ENCODE measurements around the gene CPM.

CPM gene

DNA sequence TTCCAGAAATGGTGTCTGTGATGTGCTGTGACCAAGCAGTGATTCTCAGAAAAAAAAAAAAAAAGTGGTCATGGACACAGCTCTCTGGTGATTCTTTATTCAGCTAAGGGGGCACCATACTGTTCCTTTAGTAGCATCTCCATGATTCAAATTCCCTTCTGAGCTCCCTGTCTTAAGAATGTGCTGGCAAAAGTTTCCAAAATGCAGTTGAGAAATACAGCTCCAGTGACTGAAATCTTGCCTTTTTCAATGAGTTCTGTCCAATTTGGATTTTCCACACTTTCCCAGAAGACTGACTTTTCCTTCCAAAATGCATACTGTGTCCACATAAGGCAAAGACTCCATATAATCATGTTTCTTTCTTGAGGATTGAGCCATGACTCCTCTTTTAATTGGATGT, 24.3 kb upstream of the CPM start:
- H3F3A ChIP-seq (ENCODE audit: insufficient read depth, low read length) = no peaks in the 10 kb centered on the region
- H3K4me3 ChIP-seq (ENCODE audit: low read length) = no peak overlapping the region
- H3K9ac ChIP-seq (ENCODE audit: low read length) = no peak overlapping the region
- H3K27ac ChIP-seq (ENCODE audit: low read length) = no peak overlapping the region
- no peaks in the 10 kb centered on the region for H3K9me3 ChIP-seq (replicated peaks; ENCODE audit: insufficient read depth, low read length)
- H3K36me3 ChIP-seq (replicated peaks; ENCODE audit: insufficient read depth, low read length) = no peaks in the 10 kb centered on the region
- no peak overlapping the region for H2AFZ ChIP-seq (ENCODE audit: low read length)
- no peaks in the 10 kb centered on the region for H3K79me2 ChIP-seq (ENCODE audit: low read length)
- TF ChIP-seq, protein P1, sequence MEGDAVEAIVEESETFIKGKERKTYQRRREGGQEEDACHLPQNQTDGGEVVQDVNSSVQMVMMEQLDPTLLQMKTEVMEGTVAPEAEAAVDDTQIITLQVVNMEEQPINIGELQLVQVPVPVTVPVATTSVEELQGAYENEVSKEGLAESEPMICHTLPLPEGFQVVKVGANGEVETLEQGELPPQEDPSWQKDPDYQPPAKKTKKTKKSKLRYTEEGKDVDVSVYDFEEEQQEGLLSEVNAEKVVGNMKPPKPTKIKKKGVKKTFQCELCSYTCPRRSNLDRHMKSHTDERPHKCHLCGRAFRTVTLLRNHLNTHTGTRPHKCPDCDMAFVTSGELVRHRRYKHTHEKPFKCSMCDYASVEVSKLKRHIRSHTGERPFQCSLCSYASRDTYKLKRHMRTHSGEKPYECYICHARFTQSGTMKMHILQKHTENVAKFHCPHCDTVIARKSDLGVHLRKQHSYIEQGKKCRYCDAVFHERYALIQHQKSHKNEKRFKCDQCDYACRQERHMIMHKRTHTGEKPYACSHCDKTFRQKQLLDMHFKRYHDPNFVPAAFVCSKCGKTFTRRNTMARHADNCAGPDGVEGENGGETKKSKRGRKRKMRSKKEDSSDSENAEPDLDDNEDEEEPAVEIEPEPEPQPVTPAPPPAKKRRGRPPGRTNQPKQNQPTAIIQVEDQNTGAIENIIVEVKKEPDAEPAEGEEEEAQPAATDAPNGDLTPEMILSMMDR (IDR thresholded peaks at IDR 0.05; ENCODE audit: low read length) = no peak
- TF ChIP-seq EZH2 (optimal IDR thresholded peaks at IDR 0.05; ENCODE audit: low read depth, low read length) (no peak), EZH2phosphoT487 (IDR thresholded peaks at IDR 0.05; ENCODE audit: low read length) (no peak)
- H3K9me2 ChIP-seq (replicated peaks; ENCODE audit: insufficient read depth, low read length) = no peaks in the 10 kb centered on the region
- no peaks in the 10 kb centered on the region for H3K27me3 ChIP-seq (replicated peaks; ENCODE audit: insufficient read depth, low read length)
- H3K4me1 ChIP-seq (ENCODE audit: low read length) = no peaks in the 10 kb centered on the region
- no peak overlapping the region for H3K4me2 ChIP-seq (ENCODE audit: low read depth, low read length)
- H4K20me1 ChIP-seq (ENCODE audit: insufficient read depth, low read length) = no peaks in the 10 kb centered on the region
- DNase-seq = no peak

DNA sequence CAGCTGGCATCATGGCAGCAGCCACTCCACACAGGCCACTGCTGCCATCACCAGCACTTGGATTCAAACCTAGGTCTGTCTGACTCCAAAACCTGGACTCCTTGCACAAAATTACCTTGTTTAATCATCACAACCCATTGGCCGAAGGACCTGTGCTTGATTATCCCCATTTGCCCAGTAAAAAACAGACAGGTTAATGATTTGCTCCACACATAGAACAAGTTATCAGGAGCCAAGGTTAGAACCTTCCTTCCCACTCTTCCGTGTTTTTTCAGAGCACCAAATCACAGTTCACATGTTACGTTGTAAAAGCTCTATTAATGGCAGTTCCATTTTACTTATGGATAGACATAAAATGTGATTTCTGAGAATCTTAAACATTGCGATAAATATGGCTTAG, 23.5 kb upstream of the CPM start:
- Histone ChIP-seq H3K9ac (ENCODE audit: low read length) (no peak overlapping the region), H3K27ac (ENCODE audit: low read length) (no peak overlapping the region), H2AFZ (ENCODE audit: low read length) (no peak overlapping the region), H3K4me2 (ENCODE audit: low read depth, low read length) (no peak overlapping the region), H3K4me1 (ENCODE audit: low read length) (no peaks in the 10 kb centered on the region), H3K4me3 (ENCODE audit: low read length) (no peak overlapping the region), H3K27me3 (replicated peaks; ENCODE audit: insufficient read depth, low read length) (no peaks in the 10 kb centered on the region), H3K9me2 (replicated peaks; ENCODE audit: insufficient read depth, low read length) (no peaks in the 10 kb centered on the region), H3F3A (ENCODE audit: insufficient read depth, low read length) (no peaks in the 10 kb centered on the region), H3K36me3 (replicated peaks; ENCODE audit: insufficient read depth, low read length) (no peaks in the 10 kb centered on the region), H3K9me3 (replicated peaks; ENCODE audit: insufficient read depth, low read length) (no peaks in the 10 kb centered on the region), H4K20me1 (ENCODE audit: insufficient read depth, low read length) (no peaks in the 10 kb centered on the region), H3K79me2 (ENCODE audit: low read length) (no peaks in the 10 kb centered on the region)
- TF ChIP-seq EZH2 (optimal IDR thresholded peaks at IDR 0.05; ENCODE audit: low read depth, low read length) = no peak
- TF ChIP-seq, protein P1 (IDR thresholded peaks at IDR 0.05; ENCODE audit: low read length) = no peak
- DNase-seq = no peak

DNA sequence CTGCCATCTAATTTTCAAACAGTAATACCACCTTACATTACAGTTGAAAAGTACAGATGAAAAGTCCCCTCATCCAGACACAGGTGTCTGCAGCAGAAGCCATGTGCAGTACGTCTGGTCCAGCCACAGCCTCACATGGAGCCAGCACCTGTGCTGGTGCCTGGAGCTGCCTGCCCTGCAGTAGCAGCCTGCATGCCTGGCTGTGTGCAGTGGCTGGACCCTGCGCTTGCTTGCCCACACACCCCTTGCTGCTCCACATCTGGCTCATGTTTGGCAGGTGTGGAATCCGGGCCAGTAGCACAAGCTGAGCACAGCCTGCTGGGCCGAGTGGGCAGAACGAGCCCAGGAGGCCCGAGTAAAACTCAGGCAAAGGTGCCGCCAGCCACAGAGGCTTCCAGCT, 21.8 kb upstream of the CPM start:
- H3K79me2 ChIP-seq (ENCODE audit: low read length) = no peaks in the 10 kb centered on the region
- no peak for TF ChIP-seq EZH2 (optimal IDR thresholded peaks at IDR 0.05; ENCODE audit: low read depth, low read length)
- TF ChIP-seq, protein P1 (IDR thresholded peaks at IDR 0.05; ENCODE audit: low read length) = no peak
- TF ChIP-seq EZH2phosphoT487 (IDR thresholded peaks at IDR 0.05; ENCODE audit: low read length) = no peak
- H3K4me1 ChIP-seq (ENCODE audit: low read length) = no peaks in the 10 kb centered on the region
- H3F3A ChIP-seq (ENCODE audit: insufficient read depth, low read length) = no peaks in the 10 kb centered on the region
- H3K4me3 ChIP-seq (ENCODE audit: low read length) = no peak overlapping the region
- no peaks in the 10 kb centered on the region for H3K27me3 ChIP-seq (replicated peaks; ENCODE audit: insufficient read depth, low read length)
- H3K9me3 ChIP-seq (replicated peaks; ENCODE audit: insufficient read depth, low read length) = no peaks in the 10 kb centered on the region
- H2AFZ ChIP-seq (ENCODE audit: low read length) = no peak overlapping the region
- H3K9me2 ChIP-seq (replicated peaks; ENCODE audit: insufficient read depth, low read length) = no peaks in the 10 kb centered on the region
- no peaks in the 10 kb centered on the region for H4K20me1 ChIP-seq (ENCODE audit: insufficient read depth, low read length)
- no peak overlapping the region for H3K27ac ChIP-seq (ENCODE audit: low read length)
- no peak for DNase-seq
- no peak overlapping the region for H3K4me2 ChIP-seq (ENCODE audit: low read depth, low read length)
- H3K36me3 ChIP-seq (replicated peaks; ENCODE audit: insufficient read depth, low read length) = no peaks in the 10 kb centered on the region
- H3K9ac ChIP-seq (ENCODE audit: low read length) = no peak overlapping the region

Measured in MM.1S (cell line).